Astrocyte (in vitro differentiated cells and primary cell): ENCODE data around the gene RTN3.

Experiments used
- EZH2 ChIP-seq: IDR thresholded peaks from 2 replicates; pipeline ENCODE4 v1.6.1; 2012; ENCODE audit warnings: mild to moderate bottlenecking, low read length, inconsistent platforms; ENCODE audit not compliant: insufficient read depth
- TF ChIP-seq, protein P1 (sequence below): IDR thresholded peaks from 2 replicates; pipeline ENCODE4 v1.5.1; 2011; ENCODE audit warnings: low read depth, mild to moderate bottlenecking, inconsistent platforms, low read length, moderate library complexity; ENCODE audit not compliant: insufficient read depth

- no peak for TF ChIP-seq EZH2
- TF ChIP-seq, protein P1, sequence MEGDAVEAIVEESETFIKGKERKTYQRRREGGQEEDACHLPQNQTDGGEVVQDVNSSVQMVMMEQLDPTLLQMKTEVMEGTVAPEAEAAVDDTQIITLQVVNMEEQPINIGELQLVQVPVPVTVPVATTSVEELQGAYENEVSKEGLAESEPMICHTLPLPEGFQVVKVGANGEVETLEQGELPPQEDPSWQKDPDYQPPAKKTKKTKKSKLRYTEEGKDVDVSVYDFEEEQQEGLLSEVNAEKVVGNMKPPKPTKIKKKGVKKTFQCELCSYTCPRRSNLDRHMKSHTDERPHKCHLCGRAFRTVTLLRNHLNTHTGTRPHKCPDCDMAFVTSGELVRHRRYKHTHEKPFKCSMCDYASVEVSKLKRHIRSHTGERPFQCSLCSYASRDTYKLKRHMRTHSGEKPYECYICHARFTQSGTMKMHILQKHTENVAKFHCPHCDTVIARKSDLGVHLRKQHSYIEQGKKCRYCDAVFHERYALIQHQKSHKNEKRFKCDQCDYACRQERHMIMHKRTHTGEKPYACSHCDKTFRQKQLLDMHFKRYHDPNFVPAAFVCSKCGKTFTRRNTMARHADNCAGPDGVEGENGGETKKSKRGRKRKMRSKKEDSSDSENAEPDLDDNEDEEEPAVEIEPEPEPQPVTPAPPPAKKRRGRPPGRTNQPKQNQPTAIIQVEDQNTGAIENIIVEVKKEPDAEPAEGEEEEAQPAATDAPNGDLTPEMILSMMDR = no peak
Measured at GRCh38 chr11:63670096-63670432, 11.2 kb upstream of the RTN3 start.
